Urothelium cell line (cell line): ENCODE data around the gene RAB29.
A peak's percentile ranks its signal among the peaks of the same experiment; 100 is the strongest.

Source experiments
- DNase-seq: peaks from one replicate; pipeline ENCODE4 v3.0.0; 2011; ENCODE audit warnings: low spot score, mixed read lengths
- FAIRE-seq: peaks from 2 replicates; lab custom pipeline; 2011; peaks lifted over from hg19 to GRCh38; lab: Jason Lieb, UNC

The RAB29 gene

DNA sequence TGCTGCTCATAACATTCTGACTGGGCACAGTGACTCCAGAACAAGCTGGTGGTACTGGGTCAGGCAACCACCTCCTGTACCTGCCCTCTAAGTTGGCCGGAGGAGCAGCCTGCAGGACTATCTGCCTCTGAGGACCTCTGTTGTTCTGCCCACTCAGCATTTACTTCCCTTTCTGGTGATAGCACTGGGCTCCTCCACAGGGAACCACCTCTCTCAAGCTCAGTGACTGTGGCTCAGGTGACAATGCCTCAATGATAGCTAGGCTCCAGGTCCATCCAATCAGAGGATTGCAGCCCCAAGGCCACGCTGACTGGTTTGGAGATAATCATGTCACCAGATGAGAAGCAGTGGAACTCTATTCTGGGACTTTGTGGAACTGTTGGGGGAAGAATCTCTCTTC is 21.9 kb upstream of the RAB29 start:
- DNase-seq (no peak), FAIRE-seq (no peak)

DNA sequence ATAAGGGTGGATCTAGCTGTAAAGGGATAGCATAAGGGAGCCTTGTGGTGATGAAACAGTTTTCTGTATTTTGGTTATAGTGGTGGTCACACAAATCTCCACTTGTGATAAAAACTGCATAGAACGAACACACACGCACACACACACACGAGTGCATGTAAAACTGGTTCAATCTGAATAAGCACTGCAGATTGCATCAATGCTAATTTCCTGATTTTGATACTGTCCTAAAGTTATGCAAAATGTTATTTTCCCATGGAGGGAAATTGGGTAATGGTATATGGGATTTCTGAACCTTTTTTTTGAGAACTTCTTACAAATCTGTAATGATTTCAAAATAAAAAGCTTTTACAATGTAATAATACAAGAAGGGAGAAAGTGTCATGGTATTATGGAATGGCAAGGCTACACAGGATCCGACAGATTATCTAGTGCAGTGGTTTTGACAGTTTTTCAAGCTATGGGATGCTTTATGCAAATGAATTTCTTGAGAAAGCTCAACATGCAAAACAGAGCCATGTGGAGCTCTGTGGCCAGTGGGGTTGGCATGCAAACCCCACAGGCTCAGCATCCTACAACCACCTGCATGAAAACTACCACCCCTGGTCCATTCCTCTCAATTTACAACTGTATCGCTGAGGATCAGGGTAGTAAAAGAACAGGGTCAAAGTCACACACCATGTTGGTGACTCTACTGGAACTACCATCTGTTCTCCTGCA is 18.9 kb upstream of the RAB29 start:
- FAIRE-seq (no peak), DNase-seq (no peak)

DNA sequence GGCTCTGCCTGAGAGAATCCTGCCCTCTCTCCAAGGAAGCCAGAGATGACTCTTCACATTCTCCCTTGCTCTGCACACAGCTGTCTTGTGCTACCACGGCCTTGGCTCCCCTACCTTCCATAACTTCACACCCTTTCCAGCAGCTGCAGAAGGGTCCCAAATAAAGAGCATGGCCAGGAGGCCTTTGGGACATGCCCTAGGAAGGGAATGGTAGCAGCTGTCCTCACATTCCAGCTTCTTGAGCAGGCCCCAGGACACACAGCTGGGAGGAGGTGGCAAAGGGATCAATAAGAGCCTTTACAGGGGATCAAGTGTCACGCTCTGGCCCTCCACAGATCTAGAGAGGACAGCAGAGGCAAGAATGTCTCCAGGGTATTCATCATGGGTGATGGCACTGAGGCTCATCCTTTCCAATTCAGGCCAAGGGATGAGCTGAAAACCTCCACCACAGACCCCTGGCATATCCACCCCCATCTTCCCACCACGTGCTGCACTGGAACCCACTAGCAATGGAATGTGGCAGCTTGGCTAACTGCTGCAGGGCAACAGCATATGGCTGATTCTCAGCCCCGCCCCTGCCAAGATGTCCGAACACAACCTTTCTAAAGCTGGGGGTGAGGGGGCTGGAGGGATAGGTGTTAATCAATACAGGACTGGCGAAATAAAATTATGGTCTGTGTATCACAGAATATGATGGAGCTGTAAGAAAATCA is 17.8 kb upstream of the RAB29 start:
- DNase-seq = no peak
- FAIRE-seq = no peak

DNA sequence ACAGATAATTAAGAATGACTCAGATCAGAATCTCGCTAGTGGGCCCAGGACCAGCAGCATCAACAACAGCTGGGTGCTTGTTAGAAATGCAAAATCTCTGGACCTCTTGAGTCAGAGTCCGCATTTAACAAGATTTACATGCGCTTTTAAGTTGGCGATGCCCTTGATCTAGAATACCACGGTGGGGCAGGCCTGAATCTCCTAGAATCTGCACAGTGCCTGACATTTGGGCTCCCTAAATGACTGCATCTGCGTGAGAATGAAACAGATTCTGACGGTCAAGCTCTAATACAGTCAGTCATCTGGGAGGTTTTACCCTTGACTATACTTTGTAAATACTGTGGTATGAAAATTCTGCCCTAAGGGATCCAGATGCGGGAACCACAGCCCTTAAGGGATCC is 17.2 kb upstream of the RAB29 start:
- DNase-seq (no peak), FAIRE-seq (no peak)

DNA sequence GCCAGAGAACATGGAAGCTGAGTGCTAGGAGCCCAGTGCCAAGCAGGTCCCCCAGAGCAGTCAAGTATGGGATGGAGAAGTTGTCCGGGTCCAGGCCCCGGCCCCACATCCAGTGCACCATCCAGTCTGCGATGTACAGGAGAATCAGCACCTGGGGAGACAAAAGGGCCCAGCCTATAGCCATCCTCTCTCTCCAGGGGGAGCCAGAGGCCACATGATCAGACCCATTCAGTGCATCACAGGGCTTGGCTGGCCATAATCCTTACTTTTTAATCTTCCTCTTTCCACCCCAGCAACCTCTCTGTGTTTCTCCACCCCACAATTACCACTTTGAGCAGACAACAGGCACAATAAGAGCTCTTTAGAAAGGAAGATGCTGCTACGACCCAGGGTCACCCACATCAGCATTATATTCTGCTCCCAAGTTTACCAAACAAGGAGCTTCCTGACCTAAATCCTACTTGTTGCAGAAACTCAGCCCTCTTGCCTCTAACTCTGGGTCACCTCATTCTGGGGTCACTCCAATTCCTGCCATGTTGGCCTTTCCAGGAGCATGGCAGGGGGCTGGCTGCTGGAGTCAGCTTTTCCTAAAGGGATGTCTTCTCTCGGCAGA is 16.4 kb upstream of the RAB29 start:
- peak; percentile 62 for DNase-seq
- no peak for FAIRE-seq

DNA sequence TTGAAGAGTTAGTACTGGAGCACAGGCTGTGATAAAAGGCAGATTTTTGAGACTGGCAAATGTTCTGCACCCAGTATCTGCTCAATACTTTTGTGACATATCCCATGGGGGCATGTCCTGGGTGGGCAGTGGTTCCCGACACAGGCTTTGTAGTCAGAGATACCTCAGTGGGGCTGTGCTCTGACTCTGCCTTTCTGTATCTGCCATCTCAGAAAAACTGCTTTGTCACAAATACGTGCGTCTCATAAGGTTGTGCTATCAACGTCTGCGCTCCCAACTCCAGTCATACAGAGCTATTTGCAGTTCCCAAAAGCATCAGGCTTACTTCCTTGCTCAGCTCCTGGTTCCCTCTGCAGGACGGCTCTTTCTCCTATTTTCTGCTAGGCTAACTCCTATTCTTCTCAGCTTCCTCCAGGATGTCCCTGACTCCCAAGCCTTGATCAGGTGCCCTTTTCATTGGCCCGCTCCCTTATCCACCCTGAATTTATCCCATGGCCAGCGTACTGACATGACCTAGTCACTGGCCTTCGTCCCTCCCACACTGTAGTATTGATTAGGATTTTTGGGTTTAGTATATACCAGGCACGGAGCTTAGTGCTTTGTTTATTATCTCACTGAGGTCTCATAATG is 12.1 kb upstream of the RAB29 start:
- DNase-seq (no peak), FAIRE-seq (no peak)

DNA sequence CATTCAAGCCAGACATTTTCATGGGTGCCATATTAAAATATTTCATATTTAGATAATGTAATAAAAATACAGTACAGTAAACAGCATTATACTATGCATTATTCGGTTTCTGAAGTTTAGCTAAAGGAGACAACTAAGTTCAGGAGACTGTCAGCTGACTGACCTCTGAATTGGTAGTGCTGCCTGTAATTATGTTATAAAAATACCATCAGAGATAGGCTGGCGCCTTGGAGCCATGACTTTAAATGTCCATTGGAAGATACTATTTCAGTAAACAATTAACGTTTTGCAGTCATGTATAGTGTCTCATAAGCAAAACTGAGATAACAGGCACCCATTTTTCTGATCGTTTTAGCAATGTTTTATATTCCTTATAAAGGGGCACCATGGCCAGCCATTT is 11.3 kb upstream of the RAB29 start:
- no peak for FAIRE-seq
- no peak for DNase-seq

DNA sequence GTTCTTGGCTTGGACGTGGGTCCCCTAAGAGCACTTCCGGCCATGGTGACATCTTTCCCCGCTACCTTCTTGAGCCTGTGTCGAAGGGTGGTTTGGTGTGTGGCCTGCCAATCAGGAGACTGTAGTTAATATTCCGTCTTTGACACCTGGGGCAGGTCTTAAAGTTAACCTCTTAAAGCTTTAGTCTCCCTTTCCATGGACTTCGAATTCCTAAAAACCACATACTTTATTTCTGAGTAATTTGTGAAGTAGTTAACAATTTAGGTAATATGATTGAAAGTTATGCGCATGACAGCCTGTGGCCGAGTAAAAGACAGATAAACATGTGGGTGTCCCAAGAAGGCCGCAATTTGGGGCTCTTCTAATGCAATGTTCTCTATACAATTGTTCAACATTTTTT is 10.2 kb upstream of the RAB29 start:
- DNase-seq (no peak), FAIRE-seq (no peak)

DNA sequence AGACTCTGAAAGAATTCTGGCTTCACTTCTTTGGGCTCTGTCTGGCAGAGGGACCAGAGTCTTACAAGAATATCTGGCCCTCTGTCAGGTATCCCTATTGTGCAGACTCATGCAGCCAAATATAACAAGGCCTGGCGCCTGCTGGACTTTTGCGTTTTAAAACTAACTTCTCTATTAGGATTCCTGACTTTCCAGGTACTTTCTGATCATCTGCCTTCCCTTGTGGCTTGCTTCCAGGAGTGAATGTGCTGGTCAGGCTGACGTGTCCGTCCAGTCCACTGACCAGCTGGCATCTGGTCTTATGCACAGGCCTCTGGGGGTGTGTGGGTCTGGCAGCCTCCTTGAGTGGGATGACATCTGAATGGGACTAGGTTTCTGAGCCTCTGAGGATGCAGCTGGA is 8.6 kb upstream of the RAB29 start:
- no peak for FAIRE-seq
- DNase-seq = no peak

DNA sequence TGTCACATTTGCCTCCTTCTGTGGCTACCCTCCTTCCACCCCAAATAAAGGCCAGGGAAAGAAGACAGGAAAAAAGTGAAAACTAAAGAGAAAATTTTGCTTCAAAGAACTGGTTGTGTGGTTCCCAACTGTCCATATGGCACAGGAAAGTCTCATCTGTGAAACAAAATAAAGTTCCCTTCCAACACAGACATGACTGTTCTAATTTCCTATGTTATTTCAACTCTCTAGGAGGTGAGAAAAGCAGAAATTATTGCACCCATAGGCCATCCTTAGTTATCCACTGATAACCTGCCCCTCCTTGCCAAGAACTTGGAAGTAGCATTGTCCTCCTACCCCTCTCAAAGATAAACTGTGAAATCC is 8.1 kb upstream of the RAB29 start:
- DNase-seq (no peak), FAIRE-seq (no peak)

DNA sequence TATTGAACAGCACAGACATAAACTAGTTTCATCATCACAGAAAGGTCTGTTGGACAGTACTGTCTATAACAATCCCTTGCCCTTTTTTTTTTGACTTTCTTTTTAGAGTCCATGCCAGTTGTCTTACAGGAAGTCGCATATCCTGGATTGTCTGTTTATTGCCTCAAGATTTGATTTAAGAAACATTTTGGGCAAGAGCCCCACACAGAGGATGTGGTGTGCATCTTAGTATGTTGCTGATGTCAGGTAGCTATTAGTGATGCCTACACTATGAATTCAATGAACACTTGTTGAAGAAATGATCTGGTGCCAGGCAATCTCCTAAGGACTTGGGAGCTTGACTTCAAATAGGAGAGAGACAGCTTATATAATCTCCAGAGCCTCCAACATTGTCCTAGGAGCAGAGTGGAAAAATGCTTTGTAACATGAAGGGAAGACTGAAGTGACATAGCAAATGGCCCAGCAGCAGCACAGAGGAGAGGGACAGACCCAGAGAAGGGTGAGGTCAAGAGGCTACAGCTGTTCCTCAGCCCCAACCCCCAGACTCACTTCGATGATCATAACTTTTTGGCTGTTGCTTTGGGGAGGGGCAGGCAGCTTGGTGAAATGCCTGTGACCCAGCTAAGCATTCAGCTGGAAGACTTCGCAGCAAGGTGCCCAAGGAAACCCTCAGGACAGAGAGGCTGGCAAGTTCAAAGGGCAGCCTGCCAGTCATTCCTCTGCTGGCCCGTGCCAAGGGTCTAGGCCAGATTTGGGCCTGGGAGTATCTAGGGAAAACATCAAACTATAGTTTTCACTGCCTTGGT is 7.5 kb upstream of the RAB29 start:
- DNase-seq = no peak
- no peak for FAIRE-seq

DNA sequence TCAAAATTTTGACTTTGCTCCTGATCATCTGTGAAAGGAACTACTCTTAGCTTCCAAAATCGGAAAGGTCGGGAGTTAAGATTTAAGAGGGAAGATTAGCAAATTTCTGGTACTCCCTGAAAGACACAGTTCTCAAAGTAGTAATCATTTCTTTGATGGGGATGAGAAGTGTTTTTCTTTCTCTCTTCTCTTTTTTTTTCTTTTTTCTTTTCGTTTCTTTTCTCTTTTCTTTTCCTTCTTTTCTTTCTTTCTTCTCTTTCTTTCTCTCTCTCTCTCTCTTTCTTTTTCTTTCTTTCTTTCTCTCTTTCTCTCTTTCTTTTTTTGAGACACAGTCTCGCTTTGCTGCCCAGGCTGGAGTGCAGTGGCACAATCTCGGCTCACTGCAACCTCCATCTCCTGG is 5.1 kb upstream of the RAB29 start:
- FAIRE-seq = no peak
- DNase-seq = no peak

DNA sequence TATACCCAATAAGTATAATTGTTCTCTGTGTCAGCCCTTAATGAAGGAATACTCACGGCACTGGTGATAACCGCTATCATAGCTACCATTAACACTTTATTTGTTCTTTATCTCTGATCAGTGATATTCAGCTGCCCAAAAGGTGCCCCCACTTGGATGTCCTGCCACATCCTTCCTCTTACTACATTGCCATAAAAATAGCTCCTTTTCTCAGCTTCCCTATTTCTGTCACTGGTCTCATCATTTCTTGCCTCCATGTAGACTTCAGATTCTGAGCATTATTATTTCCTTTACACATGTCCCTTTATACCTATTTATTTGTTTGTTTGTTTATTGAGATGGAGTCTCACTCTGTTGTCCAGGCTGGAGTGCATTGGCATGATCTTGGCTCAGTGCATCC is 2.7 kb upstream of the RAB29 start:
- DNase-seq (no peak), FAIRE-seq (no peak)

DNA sequence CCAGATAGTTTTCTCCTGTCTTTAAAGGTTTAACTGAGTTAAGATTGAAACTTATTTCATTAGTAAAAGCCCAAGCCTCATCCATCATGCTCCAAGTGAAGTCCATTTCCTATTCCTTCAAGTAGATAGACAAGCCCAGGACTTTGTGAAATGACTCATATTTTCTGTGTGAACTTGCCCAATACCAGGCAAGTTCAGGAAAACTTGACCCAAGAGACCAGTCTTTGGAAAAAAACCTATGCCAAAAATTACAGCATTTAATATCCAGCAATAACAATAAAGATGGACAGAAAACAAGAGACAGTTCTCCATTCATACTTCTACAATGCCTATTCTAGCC is 405 bp upstream of the RAB29 start:
- no peak for DNase-seq
- FAIRE-seq = no peak

DNA sequence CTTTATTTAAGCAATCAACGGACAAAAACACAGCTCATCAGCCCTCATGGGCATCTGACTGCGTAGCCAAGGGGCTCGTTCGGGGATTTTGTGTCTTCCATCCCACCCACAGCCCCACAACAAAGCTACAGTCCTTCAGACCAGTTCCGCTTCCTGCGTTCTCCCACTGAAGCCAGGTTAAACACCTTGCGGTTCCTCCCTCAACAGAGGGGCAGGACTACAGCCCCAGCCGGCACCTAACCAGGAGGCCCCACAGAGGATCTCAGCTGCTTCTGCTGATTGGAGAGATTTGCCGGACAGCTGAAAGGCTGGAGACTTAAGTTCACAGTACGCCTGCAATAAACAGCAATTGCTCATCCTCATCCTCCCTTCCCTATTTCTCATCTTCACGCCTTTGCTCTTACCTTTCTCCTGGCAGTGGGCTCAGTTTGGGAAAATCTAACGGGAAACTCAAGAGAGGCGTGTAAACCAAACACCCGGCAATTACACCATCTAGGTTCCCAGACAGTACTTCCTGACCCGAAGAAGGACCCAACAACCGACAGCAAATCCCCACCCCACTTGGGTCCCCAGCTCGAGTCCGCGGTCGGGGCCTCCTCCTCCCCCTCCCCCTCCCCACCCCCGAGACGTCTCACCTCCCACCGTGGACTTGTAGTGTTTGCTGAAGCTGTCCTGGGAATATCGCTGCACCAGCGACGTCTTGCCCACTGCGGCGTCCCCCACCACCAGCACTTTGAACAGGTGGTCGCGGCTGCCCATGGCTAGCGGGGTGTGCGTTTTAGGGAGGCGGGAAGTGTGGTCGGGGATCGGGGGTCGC is 876 bp downstream of the RAB29 start:
- FAIRE-seq = no peak

DNA sequence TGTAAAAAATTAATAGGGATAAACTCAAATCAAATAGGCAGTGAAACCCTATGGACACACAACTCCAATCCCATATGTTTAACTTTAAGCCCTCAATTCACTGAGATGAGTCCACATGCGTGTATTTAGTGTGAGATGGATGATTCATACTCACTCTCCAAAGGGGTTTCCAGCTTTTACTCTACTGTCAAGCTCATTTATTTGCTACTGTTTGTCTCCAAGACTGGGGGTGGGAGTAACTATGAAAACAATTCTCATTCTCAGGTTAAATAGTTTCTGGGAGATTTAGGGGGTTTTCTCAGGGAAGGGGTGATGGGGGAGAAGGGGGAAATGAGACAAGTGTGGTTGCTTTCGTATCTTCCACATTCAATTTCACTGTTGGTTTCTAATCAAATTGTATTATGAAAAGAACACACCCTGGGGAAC is 2.7 kb downstream of the RAB29 start:
- FAIRE-seq = no peak
- no peak for DNase-seq

More for the DNA sequence above, 876 bp downstream of the RAB29 start:
- DNase-seq = peak; percentile 36

DNA sequence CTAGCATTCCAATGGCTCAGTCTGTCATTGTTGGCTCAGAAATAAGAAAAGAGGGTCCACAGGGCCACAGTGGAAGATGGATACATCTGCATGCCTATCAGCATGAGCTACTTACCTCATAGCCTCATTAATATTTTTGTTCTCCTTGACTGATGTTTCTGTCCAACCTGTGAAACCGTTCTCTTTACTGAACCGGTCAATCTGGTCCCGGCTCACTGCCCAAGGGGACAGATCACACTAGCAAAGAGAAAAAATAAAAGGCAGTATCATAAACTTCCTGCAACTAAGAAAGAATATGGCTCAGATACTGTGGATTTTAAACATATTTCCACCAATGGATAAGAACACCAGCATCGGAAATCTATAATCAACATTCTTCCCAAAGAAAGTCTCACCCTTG is 4.7 kb downstream of the RAB29 start:
- no peak for FAIRE-seq
- no peak for DNase-seq

DNA sequence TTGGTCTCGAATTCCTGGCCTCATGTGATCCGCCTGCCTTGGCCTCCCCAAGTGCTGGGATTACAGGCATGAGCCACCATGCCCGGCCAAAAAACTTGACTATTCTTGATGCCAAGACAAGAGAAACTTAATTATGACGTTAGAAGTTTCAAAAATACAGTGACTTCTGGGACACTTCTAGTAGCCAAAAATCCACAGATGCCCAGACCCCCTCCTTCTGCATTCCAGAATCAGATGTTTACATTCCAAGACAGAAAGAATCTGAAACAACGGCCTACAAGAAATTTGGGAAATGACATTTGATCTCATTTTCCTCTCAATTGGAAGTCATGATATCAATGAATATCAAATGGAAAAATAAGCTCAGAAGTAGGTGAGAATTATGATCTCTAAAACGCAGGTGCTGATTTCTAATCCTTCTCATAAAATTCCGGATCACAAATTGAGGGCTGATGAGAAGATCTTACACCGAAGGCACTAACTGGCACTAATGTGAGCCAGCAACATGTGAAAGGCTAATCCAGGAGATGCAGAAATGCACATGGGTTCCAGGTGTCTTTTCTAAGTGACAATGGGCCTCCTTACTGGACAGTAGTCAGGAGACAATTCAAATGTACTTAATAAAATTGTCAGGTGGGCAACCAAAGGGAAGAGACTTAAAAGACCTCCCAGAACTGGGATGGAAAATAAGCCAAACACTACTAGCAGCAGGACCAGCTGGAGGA is 5.5 kb downstream of the RAB29 start:
- FAIRE-seq (no peak), DNase-seq (no peak)

DNA sequence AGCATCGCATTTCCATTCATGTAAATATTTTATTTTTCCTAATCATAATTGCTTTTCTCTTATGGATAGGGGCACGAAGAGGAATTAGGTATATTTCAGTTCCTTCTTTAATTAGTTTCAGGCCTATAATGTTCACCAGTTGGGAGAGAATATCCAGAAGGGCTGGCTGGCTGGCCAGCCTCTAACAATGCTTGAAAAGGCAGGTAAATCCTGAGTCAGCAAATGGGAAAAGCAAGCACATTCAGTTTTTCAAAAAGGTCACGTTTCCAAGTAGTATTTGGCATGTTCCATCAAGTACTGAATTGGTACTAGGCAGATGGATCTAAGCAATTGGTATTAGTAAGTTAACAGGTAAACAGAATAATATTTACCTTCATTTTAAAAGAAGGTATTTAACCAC is 8.0 kb downstream of the RAB29 start:
- DNase-seq (no peak), FAIRE-seq (no peak)

DNA sequence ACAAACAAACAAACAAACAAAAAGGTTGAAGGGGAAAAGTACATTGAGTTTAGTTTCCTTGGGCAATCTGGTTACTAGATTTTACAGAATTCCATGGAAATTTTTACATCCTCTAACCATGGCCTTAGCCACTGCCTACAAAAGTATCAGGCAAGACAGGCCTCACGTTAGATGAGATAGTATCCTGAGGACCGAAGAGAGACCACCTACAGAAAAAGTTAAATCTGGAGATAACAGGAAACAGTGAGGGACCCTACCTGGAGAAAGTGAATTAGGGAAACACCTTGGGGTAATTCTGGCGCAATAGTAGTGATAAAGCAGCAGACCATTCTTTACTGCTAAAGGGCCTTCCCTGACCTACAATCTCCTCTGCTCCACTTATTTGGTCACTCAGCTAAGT is 8.7 kb downstream of the RAB29 start:
- no peak for FAIRE-seq
- no peak for DNase-seq
